ENCODE measurements around the gene MBD5. TPM values are rescaled to one million over a fixed set of nuclear protein-coding genes. Genes with fewer than 3 reads are reported as not detected.

MBD5 gene
- polyA plus RNA-seq, 1 donor (not counting 4 experiments of a cell fraction or from before 2014, with no cell fraction given) = 20.1 TPM

DNA sequence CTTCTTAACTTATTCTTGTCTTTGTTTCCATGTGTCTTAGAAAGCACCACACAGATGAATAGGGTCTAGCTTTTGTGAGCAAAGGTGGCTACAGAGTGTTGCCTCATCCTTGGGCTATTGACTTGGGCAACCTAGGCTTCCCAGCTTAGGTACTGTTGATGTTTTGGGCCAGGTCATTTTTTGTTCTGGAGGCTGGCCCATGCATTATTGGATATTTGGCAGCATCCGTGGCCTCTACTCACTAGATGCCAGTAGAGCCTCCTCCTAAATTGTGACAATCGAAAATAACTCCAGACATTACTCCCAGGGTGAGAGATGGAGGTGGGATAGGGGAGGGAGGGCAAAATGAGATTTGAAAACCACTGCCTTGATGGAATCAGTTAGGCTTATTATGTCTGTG is 496.4 kb downstream of the MBD5 start:
- Histone ChIP-seq H3K4me3 (ENCODE audit: control insufficient read depth in 2 of 3, extremely low read depth in 1 of 3, insufficient read depth in 2 of 3, low read depth in 1 of 3, low read length in 3 of 3) (no peak overlapping the region), H3K9me3 (ENCODE audit: control insufficient read depth, low read depth, low read length) (no peaks in the 10 kb centered on the region), H3K27me3 (ENCODE audit: control insufficient read depth, extremely low read depth, insufficient read depth, low read length) (no peaks in the 10 kb centered on the region), H4K20me1 (ENCODE audit: control insufficient read depth, extremely low read depth, insufficient read depth, low read length) (no peaks in the 10 kb centered on the region), H3K9me1 (ENCODE audit: control insufficient read depth, extremely low read depth, insufficient read depth, low read length) (no peaks in the 10 kb centered on the region), H3K27ac (ENCODE audit: control insufficient read depth, insufficient read depth, low read length) (no peak overlapping the region), H3K36me3 (ENCODE audit: control insufficient read depth in 2 of 2, extremely low read depth in 1 of 2, insufficient read depth in 2 of 2, low read length in 2 of 2) (no peaks in the 10 kb centered on the region), H3K9ac (ENCODE audit: control insufficient read depth, extremely low read depth, insufficient read depth, low read length) (no peak overlapping the region), H3K4me2 (ENCODE audit: control insufficient read depth, extremely low read depth, insufficient read depth, low read depth, low read length) (no peak overlapping the region), H3K79me2 (ENCODE audit: control insufficient read depth, insufficient read depth, low read length) (no peaks in the 10 kb centered on the region), H3K4me1 (ENCODE audit: control insufficient read depth, extremely low read depth, insufficient read depth, low read length) (no peaks in the 10 kb centered on the region), H2AFZ (ENCODE audit: control insufficient read depth, low read length) (no peak overlapping the region)
- no peak for FAIRE-seq
- TF ChIP-seq, protein P1, sequence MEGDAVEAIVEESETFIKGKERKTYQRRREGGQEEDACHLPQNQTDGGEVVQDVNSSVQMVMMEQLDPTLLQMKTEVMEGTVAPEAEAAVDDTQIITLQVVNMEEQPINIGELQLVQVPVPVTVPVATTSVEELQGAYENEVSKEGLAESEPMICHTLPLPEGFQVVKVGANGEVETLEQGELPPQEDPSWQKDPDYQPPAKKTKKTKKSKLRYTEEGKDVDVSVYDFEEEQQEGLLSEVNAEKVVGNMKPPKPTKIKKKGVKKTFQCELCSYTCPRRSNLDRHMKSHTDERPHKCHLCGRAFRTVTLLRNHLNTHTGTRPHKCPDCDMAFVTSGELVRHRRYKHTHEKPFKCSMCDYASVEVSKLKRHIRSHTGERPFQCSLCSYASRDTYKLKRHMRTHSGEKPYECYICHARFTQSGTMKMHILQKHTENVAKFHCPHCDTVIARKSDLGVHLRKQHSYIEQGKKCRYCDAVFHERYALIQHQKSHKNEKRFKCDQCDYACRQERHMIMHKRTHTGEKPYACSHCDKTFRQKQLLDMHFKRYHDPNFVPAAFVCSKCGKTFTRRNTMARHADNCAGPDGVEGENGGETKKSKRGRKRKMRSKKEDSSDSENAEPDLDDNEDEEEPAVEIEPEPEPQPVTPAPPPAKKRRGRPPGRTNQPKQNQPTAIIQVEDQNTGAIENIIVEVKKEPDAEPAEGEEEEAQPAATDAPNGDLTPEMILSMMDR (optimal IDR thresholded peaks at IDR 0.05 in 1 of 3, IDR thresholded peaks at IDR 0.05 in 1 of 3, conservative IDR thresholded peaks at IDR 0.05 in 1 of 3; ENCODE audit: extremely low read depth in 1 of 3, insufficient read depth in 2 of 3, low read length in 3 of 3) = no peak
- TF ChIP-seq EZH2 (IDR thresholded peaks at IDR 0.05; ENCODE audit: low read length) = no peak
- no peak for DNase-seq (ENCODE audit: low read depth, low spot score)
- dilution Hi-C loops (cut with MboI; ENCODE audit: extremely low pct_ligation_motif_present, low sequenced_read_pairs) = no loop called here

DNA sequence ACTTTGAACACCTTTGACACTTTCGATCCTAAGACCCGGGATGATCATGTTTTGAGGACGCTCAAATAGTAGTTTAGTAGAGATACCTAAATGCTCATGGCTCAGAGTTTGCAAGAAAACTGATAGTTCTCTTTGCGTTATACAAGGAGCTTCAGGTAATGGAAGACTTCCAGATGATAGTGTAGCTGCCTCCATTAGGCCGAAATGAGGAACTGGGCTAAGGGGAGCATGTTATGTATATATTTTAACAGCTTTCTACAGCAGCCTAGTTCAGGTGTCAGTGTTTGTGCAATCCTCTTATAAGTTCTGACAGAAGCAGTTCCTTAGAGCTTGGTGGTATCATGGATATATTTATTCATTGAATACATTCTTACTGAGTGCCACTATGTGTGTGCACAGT is 496.9 kb downstream of the MBD5 start:
- no peaks in the 10 kb centered on the region for H3K9me1 ChIP-seq (ENCODE audit: control insufficient read depth, extremely low read depth, insufficient read depth, low read length)
- no peak for TF ChIP-seq EZH2 (IDR thresholded peaks at IDR 0.05; ENCODE audit: low read length)
- TF ChIP-seq, protein P1 (optimal IDR thresholded peaks at IDR 0.05 in 1 of 3, IDR thresholded peaks at IDR 0.05 in 1 of 3, conservative IDR thresholded peaks at IDR 0.05 in 1 of 3; ENCODE audit: extremely low read depth in 1 of 3, insufficient read depth in 2 of 3, low read length in 3 of 3) = no peak
- no peak overlapping the region for H2AFZ ChIP-seq (ENCODE audit: control insufficient read depth, low read length)
- no peaks in the 10 kb centered on the region for H3K79me2 ChIP-seq (ENCODE audit: control insufficient read depth, insufficient read depth, low read length)
- H3K9ac ChIP-seq (ENCODE audit: control insufficient read depth, extremely low read depth, insufficient read depth, low read length) = no peak overlapping the region
- no peak for DNase-seq (ENCODE audit: low read depth, low spot score)
- H3K9me3 ChIP-seq (ENCODE audit: control insufficient read depth, low read depth, low read length) = no peaks in the 10 kb centered on the region
- no peak overlapping the region for H3K4me2 ChIP-seq (ENCODE audit: control insufficient read depth, extremely low read depth, insufficient read depth, low read depth, low read length)
- H4K20me1 ChIP-seq (ENCODE audit: control insufficient read depth, extremely low read depth, insufficient read depth, low read length) = no peaks in the 10 kb centered on the region
- H3K36me3 ChIP-seq (ENCODE audit: control insufficient read depth in 2 of 2, extremely low read depth in 1 of 2, insufficient read depth in 2 of 2, low read length in 2 of 2) = no peaks in the 10 kb centered on the region
- dilution Hi-C loops (cut with MboI; ENCODE audit: extremely low pct_ligation_motif_present, low sequenced_read_pairs) = no loop called here
- no peak overlapping the region for H3K27ac ChIP-seq (ENCODE audit: control insufficient read depth, insufficient read depth, low read length)
- H3K4me1 ChIP-seq (ENCODE audit: control insufficient read depth, extremely low read depth, insufficient read depth, low read length) = no peaks in the 10 kb centered on the region
- no peak overlapping the region for H3K4me3 ChIP-seq (ENCODE audit: control insufficient read depth in 2 of 3, extremely low read depth in 1 of 3, insufficient read depth in 2 of 3, low read depth in 1 of 3, low read length in 3 of 3)
- H3K27me3 ChIP-seq (ENCODE audit: control insufficient read depth, extremely low read depth, insufficient read depth, low read length) = no peaks in the 10 kb centered on the region
- FAIRE-seq = no peak
